HG03196 (cell line): Measurements from ENCODE around the gene PIGC.

ENCODE experiments used
- ATAC-seq: cut with Tn5 transposase; IDR thresholded peaks from one replicate; pipeline ENCODE4 v1.9.1; 2021; ENCODE audit not compliant: unreplicated experiment

Gene PIGC

DNA sequence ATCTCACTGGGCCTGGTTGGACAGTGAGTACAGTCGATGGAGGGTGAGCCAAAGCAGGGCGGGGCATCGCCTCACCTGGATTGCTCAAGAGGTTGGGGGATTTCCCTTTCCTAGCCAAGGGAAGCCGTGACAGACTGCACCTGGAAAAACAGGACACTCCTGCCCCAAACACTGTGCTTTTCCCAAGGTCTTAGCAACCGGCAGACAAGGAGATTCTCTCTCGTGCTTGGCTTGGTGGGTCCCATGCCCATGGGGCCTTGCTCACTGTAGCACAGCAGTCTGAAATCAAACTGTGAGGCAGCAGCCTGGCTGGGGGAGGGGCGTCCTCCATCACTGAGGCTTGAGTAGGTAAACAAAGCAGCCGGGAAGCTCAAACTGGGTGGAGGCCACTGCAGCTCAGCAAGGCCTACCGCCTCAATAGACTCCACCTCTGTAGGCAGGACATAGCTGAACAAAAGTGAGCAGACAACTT is 12.1 kb downstream of the PIGC start:
- no peak for ATAC-seq

DNA sequence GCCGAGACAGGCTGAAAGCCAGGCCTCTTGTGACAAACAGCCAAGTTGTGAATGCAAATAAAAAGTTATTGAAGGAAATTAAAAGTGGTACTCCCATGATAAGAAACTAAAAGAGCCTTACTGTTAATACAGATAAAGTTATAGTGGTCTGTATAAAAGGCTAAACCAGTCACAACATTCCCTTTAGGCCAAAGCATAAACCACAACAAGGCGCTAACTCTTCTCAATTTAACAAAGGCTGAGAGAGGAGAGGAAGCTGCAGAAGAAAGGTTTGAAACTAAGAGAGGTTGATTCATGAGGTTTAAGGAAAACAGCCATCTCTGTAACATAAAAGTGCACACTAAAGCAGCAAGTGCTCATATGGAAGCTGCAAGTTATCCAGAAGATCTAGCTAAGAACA is 12.7 kb downstream of the PIGC start:
- ATAC-seq: no peak

DNA sequence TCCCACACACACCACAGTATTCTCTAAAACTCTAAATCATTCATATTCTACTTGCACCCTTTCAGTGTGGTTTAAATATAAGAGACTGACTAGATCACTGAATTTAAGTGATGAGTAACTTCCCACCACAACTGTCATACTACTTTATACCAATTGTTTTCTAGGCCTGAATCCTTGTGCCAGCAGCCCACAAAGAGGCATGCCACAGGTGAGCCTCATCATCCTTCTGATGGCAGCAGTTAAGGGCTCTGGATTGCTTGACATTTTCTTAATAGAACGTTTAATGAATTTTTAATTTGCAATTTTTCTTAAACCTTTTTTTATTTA is 13.8 kb downstream of the PIGC start:
- no peak for ATAC-seq

DNA sequence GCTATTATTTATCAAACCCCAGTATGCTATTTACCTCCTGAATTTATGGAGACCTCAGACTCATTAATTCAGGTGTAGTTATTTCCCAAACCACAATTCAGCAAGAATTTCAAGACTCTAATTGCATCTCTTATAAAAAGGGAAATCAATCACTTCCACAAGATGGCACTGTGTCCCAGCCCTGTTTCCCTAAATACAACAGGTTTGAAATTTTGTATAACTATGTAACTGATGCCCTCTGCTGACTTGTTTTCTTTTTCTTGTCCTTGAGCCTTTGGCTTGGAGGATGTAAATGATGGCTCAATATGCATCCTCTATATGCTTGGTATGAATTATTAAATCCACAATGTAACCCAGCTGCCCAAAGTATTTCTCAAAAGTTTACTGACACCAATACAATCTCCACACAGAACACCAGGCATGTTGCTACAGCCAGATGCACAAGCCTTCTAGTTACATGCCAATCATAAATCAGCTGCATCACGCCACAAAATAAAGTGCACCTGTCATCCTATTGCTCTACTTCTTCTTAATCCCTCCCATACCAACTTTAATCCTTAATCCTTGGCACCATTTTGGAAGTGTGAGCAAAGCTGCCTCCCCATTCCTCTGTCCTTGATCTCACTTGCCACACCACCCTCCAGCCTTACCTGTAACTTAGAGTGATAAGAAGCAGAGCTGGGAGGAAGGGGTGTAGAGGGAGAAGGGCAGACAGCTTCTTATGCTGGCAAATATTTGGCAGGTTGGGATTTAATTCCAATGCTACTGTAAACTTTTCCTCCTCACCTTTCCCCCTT is 14.3 kb downstream of the PIGC start:
- no peak for ATAC-seq

DNA sequence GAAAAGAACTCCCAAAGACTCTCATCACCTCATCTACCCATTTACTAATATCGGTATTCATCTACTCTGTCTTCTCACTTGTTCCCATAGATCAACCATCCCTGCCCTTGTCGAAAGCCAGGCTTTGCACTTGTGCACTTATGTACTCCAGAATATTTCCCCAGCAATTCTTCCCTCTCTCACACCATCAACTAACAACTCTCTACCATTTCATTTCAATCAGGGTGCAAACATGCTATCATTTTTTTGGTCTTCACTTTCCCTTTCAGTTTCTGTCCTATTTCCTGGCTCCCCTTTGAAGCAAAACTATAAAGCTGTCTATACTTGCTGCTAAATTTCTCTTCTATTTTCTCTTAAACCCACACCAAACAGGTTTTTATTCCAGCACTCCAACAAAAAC is 16.7 kb downstream of the PIGC start:
- no peak for ATAC-seq

DNA sequence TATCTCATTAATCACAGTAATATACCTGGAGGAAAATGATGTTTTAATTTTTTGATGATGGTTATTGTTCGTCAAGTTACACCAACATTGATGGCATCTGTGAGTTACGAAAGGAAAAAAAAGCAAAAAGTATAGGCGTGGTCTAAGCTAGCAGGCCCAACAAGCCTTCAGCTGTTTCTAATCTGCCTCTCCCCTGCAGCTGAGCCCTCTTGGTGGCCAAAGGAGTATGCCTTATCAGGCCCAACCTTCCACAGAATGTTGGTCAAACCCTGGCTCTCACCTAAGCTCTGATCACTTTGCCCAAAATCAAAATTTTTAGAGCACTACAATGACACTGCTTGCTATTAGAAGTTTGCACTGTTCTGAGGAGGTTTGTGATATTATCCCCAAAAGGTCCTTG is 18.5 kb downstream of the PIGC start:
- no peak for ATAC-seq

DNA sequence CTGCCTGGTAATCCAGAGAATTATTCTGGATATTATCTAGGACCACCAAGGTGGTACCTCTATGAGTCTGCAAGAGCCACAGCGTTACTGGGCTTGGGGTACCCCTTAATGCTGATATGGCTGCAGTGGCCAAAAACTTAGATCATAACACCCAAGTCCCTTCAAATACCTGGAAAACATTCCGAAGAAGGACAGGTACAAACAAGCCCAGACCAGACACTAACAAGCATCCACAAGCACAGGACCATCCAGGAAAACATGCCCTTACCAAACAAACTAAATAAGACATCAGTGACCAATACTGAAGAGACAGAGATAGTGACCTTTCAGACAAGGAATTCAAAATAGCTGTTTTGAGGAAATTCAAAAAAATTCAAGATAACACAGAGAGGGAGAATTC is 20.5 kb downstream of the PIGC start:
- no peak for ATAC-seq

DNA sequence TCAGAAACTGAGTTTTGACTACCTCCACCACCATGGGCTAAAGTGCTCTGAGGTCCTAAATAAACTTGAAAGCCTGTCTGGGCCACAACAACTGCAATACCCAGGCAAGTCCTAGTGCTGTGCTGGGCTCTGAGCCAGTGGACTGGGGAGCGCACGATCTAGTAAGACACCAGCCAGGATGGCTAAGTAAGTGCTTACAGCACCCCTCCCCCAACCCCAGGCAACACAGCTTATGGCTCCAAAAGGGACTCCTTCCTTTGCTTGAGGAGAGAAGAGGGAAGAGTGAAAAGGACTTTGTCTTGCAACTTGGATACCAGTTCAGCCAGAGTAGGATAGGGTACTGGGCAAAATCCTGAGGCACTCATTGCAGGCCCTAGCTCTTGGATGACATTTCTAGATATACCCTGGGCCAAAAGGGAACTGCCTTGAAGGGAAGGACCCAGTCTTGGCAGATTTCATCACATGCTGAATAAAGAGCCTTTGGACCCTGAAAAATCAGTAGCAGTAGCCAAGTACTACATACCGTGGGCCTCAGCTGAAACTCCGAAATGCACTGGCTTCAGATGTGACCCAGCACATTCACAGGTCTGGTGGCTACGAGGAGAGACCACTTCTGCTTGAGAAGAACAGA is 21.8 kb downstream of the PIGC start:
- ATAC-seq: no peak

DNA sequence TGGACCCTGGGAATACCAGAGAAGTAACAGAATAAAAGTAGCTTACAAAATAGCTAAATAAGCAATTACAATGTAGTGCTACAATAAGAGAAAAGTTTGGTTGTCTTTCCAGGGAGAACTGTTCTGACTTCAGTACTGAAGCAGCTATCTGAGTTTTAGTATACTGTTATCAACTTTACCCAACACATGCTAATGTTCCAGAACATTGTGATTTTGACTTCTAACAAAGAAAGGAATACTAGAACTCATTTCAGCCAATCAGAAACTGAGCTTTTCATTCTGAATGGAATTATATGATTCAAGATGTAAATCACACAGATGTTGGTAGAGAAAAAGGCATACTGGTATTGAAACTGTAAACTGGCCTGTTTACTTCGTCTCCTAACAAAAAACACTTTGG is 23.5 kb downstream of the PIGC start, which contains the start of gene C1orf105:
C1orf105 (plus strand) TSS at position 301 of the 400 bp plus-strand sequence. CDS start 201 bp downstream, outside the sequence.
- ATAC-seq: no peak

DNA sequence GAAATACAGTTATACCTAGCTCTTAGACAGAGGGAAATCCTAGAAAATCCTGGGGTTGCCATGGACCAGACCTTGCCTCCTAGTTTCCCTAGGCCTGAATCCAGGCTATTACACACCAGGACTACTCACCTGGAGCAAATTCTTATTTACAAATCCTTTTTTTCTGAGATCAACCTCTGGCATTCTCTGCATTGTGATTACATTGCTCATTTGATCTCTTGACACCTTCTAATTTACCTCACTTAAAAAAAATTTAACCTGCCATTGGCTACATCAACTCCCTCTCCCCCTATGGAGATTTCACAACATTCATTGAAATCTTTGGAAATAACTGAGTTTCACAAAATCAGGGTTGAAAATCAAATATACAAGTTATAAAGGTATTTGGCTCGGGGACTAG is 26.3 kb downstream of the PIGC start:
- no peak for ATAC-seq

DNA sequence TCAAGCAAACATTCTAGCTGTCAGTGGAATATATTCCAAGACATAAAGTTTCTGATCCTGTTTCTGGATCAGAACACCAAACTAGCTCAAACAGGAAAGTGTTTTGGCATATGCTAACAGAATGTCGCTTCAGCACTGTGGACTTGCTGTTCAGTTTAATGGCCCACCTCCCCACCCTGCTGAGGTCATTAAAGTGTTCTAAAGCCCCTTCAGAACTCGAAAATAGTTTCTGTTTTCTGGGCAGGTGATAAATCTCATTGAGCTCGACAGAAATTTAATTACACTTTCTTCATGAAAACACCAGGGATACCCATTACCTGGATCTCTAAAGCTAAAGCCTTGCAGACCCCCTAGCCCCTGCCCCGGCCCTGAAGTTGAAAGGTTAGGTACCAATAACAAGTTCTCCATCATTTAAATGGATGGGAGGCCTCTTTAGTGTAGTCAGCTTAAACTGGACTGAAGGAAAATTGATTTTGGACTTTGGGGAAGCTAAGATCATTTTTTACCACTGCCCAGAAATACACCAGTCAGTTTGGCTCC is 27.3 kb downstream of the PIGC start:
- no peak for ATAC-seq

DNA sequence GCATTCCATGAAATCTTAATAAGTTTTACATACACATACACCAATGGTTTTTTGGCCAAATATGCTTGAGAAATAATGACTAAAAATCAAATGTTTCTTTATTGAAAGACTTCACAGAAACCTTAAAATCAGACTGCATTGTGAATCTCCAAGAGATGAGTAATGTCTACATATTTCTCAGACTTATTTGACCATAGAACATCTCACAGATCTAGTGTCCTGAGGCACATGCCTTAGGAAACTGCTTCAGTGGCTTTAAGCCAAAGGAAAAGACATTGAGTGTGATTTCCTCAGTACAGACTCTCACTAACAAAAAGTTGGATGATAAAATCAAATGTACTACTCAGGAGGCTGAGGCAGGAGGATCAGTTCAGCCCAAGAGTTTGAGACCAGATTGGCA is 29.5 kb downstream of the PIGC start:
- no peak for ATAC-seq

DNA sequence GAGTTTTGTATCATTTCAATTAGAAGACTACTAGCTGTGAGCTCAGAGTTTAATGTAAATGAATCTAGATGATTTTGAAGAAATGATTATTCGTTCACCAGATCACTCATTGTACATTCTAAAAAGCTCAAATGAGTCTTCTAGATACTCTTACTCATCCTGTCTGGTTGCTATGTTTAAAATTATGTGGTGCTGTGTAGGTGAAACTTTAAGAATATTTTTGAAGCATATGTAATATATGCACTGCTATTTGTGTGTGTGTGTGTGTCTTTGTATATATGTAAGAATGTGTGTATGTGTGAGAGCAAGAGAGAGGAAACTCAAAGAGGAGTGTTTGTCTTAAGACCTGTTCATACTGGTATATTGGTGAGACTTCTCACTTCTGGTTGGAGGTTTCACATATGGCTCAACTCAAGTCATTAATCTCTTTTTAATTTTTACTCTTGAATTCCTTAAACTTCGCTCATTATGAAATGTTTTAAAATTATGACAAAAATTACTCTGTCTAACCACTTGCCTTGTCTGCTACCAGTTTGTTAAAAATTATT is 32.0 kb downstream of the PIGC start:
- ATAC-seq: no peak

DNA sequence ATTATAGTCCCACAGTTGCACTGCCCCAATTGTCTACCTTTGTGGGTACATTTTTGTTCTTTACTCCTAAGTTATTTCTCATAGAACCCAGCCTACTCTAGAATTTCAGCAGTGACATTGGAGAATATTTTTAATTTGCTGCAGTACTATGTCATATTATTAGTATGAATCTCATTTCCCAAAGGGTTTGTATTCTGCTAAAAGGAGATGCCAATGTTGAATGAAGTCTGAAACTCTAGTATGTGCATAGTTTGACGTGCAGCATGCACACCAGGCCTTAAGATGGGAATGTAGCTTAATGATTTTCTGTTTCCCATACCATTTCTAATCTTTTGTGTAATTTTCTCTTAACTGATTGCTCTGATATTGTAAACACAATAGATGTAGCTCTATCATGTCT is 33.8 kb downstream of the PIGC start:
- no peak for ATAC-seq

DNA sequence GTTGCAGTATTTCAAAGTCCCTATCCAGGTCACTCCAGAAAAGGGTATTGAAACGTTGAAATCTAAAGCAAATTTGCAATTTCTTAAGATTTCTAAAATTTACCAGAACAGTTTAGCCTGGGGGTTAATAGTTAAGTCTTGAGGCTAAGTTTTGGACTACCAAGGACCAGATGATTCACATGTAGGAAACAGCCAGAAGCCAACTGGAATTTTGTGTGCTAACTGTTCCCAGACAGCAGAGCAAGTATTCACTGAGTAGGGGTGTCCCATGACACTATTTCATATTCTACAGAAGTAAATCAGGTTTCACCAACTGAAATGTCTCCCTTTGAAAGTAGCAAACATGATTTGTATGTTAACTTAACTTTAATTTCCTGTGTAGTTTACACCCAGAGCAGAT is 34.9 kb downstream of the PIGC start:
- ATAC-seq: no peak

DNA sequence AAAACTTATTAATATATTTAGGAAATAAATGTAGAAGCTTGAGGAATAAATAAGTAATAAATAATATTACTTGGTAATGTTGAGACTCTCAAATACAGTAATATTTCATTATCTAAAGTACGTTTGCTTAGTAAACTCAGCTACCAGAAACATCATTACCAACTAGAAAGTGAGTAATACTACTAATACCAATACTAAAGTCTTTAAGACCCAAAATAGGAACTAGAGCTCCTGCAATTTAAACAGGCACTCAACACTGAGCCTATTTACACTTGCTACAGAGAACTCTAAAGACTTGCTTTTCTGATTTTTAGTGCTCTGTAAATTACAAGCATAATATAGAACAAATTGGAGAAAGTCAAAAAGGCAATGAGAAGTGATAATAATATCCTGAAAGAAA is 36.9 kb downstream of the PIGC start:
- ATAC-seq: no peak

DNA sequence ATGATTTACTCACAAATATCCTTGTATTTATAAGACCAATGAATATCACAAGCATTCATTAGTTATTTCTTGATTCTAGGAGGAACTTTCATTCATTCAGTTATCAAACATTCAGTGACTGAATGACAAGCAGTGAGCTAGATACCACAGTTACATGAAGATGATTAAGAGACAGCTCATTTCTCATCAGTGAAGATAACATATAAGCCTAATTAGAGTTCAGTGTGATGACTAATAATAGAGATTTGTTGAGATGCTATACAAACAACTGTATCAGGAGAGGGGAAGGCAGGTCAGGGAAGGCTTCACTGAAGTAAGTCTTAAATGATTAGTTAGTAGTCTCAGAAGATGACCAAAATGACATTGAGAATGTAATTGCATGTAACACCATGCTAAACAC is 38.0 kb downstream of the PIGC start:
- ATAC-seq: no peak

DNA sequence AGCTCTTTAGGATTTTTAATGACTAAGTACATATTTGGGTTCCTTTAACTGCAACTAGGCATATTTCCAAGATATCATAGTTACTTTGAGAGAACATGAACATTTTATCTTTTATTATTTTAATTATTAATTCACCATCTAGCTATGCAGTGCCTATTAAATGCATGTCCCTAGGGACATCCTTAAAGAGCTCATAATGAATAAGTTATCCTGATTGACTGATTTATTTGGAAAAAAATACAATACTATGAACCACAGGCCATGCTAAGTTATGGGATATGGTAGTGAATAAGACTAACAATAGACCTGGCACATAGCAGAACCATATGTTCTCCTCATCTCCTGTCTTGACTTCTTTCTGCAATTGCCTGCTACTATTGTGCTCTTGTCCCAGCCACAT is 39.7 kb downstream of the PIGC start:
- no peak for ATAC-seq

DNA sequence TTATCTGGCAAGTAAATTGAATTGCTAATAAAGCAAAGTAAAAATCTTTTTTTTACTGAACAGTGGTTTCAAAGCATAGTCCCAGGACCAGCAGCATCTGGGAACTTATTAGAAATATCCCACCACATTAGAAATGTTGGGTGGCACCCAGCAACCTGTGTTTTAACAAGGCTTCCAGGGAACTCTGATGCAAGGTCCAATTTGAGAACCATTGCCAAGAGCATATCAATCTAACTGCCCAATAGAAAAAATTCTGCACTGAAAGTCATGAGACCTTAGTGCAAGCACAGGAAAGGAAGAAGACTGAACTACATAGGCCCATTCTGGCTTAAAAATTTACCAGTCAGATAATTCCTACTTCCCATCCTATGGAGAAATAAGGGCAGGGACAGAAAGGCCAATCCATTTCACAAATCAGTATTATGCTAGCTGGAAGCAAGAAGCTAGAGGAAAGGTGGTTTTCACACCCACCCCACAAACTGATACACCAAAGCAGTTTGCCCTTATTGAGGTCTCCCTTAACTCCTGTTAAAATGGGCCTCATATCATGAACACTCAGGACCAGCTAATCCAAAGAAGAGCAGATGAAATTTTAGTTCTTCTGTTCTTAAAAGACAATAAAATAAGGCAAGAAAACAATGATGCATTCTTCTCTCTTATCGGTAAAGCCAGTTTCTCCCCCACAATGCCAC is 40.8 kb downstream of the PIGC start:
- ATAC-seq: no peak

DNA sequence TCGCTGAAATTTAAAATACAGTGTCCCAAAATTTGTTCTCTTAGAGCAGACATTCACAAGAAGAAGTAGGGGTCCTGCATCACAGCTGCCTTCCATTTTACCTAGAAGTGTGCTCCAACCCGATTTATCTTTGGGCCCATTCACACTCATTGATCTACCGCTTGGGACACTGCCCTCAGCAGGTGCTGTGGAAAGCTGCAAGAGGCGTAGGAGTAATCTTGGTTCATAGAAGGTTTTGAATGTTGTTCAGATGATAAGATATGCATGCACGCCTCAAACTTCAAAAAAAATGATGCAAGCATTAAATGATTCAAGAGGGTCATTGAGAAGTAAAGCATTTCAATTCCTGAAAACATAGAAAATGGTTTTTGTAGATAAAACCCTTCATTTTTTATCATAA is 42.0 kb downstream of the PIGC start:
- no peak for ATAC-seq

DNA sequence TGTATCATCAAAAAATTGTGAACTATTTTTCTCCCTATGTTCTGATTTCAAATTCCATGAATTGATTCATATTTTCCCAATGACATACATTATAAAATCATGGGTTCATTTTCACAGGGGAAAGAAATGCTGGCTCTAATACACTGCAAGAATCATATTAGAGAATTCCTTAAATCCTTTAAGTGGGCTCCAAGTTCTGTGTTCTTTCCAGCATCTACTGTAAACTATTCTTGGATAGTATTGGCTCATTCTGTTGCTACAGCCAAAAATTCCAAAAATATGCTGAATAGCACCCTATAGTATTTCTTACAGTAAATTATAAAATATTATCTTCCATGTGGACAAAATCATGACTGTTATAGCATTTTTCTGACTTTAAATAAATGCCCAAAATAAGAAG is 42.4 kb downstream of the PIGC start:
- no peak for ATAC-seq

DNA sequence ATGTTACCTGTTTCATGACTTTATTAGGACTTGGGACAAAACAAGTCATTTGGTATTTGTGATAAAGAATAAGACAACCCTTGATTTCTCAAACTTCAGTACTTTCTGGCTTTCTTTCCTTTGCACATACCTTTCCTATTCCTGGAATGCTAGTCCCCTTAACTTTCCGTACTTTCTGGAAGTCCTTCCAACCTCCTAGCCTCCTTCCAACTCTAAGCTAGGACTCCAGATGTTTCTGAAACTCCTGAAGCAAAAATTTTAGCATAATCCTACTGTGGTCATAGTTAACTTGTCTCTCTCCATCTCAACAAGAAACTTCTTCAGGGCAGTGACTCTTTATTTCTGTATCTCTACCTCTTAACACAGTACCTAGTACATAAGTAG is 43.2 kb downstream of the PIGC start:
- ATAC-seq: no peak
